Fibroblast of peridontal ligament (primary cell): ENCODE results near the gene HEATR5B.

ENCODE experiments used
- DNase-seq: peaks from one replicate; pipeline ENCODE4 v3.0.0-alpha.2; 2010; ENCODE audit errors: extremely low read depth

Gene HEATR5B

DNA sequence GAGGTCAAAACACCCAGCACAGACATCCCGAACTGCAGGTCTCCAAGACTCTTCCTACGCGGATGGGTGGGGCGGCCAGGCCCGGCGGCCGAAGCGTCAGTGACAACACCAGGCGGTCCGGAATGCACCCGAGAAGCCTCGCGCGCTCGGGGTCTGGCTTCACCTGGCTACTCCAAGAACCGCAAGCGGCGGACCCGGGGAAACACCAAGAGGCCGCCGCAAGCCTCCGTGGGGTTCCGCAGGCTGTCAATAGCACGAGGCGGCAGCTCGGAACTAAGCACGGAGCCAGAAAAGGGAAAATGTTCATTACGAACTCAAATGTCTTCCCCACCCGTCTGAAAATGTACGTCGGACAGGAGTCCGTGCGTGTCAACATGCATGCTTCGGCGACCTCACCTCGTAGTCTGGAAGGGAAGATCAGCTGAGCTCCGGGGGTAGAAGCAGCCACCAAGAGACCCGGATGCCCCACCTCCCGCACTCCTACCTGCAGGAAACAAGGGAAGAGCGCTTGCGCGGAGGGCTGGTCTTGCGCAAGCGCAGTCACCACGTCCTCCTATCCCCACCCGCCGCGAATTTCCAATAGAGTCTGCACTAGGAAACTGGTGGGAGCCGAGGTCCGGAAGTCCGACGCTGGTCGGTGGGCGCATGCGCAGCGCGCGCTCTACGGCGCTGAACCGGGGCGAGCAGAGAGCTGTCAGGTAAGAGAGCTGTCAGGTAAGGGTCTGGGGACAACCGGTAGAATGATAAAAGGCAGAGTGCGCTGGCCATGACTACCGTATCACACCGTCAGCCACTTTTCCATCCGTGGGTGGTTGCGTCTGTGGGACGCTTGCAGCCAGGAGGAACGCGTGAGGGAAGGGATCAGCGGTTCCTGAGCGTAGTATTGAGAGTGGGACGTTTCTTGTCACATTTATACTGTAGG is at the start of gene HEATR5B, which contains the start of gene GPATCH11:
Gene HEATR5B (minus strand): TSS at position 500 of the 922 bp plus-strand sequence. CDS start 958 bp downstream, outside the sequence.
Gene GPATCH11 (plus strand): TSS at position 646 of the 922 bp plus-strand sequence. CDS start 3,864 bp downstream, outside the sequence.
- DNase-seq = peak; percentile 94

DNA sequence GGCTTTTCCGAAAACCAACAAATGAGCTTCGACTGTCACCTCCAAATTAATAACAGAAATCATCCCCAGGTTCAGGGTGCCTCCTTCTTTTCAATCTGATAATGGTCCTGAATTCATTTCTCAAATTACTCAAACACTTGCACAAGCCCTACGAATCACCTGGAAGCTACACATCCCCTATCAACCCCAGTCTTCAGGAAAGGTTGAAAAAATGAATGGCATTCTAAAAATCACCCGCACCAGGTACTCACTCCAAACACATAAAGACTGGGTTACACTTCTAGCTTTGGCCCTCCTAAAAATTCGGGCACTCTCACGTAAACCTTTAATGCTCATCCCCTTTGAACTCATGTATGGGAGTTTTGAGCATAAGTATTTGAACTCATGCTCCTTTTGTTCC is 48.7 kb upstream of the HEATR5B start:
- DNase-seq = no peak

GRCh38 chr2:37125416-37125815 is 41.2 kb upstream of the HEATR5B start:
- DNase-seq = no peak

DNA sequence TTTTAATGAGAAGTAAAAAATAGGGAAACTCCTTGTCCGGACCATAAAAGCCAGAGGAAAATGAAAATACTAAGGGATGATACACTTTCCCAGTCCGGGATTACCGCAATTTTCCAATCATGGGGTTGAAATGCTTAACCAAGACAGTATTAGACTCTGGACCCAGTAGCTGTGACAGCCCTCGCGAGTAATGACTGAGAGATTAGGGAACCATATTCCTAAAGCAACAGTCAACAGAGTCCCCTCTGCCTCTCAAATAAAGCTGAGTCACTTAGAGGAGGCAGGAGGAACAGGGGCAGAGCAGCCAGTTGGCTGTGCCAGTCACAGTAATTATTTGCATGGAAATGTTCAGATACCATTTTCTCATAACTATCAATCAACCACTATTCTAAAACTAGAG is 35.0 kb upstream of the HEATR5B start:
- no peak for DNase-seq

DNA sequence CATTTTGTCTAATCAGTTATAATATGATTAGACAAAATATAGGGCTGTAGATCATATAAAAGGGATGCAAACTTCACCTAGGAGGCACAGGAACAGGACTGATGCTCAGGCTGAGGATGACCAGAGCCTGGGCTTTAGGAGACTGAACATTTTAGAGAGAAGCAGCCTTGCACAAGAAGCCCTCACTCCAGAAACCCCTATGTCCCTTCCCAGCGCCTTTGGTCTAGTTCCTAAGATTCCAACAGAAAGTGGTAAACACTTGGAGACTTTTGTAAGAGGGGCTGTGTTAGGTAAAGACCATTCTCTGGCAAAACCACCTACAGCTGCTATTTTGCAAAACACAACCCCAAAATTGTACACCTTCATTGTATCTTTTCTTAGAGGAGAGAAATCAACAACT is 33.4 kb upstream of the HEATR5B start:
- DNase-seq = no peak

DNA sequence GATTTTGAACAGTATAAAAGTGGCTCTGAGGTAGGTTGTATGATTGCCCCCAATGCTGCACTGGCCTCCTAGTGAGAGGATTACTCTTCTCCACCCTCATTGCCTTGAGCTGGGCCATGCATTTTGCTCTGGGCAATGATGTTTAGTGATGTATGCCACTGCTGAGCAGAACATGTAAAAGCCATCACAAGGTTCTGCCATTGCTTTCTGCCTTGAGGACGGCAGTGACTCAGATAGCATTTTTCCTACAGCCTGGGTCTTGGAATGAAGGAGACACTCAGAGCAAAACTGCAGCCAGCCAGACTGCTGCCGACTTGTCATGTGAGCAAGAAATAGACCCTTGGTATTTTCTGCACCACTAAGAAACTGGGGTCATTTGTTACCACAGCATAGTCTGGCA is 27.8 kb upstream of the HEATR5B start:
- no peak for DNase-seq

- DNase-seq = no peak
Observed at GRCh38 chr2:37110306-37111212, 26.4 kb upstream of the HEATR5B start.

- DNase-seq = no peak
Observed at GRCh38 chr2:37109523-37109922, 25.4 kb upstream of the HEATR5B start.

DNA sequence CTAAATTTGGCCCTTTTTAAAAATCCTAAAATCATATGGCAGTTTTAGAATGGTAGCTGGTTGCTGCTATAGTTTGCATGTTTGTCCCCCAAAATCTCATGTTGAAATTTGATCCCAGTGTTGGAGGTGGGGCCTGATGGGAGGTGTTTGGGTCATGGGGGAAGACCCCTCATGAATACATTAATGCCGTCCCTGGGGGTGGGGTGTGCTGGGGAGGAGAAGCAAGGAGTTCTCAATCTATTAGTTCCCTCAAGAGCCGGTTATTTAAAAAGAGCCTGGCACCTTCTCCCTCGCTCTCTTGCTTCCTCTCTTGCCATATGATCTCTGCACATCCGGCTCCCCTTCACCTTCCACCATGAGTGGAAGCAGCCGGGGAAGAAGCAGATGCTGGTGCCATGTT is 21.0 kb upstream of the HEATR5B start:
- no peak for DNase-seq

- no peak for DNase-seq
Observed at GRCh38 chr2:37104178-37104577, 20.0 kb upstream of the HEATR5B start.

DNA sequence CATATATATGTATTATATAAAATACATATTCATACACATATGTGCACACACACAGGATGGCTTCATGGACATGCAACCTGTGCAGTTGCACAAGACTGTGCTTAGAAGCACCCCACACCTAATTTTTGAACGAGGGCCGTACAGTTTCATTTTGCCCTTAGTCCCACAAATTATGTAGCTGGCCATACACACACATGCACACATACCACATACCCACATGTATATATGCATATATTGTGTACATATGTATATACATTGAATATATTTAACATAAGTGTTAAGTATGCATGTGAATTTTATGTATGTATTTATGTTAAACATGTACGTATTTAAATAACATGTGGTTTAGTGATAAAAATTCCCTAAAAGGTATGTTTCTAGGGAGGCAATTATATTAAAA is 18.4 kb upstream of the HEATR5B start:
- DNase-seq = no peak

DNA sequence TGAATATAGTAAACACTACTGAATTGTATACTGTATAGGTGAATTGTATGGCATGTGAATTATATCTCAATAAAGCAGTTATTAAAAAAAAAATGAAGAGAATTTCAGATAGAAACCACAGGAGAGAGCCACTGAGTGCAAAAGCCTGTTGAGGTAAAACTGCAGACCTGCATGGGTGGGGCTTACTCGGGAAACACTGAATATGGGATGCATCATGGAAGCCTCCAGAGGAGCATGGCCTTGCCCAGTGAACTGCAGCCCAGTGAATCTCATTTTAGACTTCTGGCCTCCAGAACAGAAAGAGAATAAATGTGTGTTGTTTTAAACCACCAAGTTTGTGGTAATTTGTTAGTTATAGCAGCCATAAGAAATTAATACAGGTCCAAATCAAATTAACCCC is 15.9 kb upstream of the HEATR5B start:
- no peak for DNase-seq

DNA sequence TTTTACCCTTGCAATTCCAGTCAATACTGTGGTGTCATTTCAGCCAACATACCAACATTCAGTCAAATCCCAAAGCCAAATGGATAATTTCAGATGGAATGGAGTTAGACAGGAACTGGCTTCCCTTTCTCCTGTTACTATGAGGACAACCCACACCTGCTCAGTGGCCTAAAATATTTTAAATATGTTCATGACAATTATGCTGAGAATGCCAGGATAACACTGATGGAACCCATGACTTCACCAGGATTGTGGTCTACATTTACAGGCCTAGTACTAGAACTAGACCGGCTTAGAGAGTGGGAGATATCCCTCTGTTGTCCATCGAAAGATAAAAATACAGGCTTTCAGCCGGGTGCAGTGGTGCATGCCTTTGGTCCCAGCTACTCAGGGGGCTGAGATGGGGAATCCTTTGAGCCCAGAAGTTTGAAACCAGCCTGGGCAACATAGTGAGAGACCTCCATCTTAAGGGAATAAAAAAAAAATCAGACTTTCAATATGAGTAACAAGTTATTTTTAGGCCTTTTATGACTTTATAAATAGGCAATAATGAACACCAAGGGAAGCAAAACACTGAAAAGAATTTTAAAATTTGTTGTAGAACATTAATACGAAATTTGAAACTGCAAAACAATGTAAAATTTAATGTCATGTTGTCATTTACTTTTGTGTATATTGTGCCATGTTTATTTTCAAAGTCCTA is 14.4 kb upstream of the HEATR5B start:
- no peak for DNase-seq

DNA sequence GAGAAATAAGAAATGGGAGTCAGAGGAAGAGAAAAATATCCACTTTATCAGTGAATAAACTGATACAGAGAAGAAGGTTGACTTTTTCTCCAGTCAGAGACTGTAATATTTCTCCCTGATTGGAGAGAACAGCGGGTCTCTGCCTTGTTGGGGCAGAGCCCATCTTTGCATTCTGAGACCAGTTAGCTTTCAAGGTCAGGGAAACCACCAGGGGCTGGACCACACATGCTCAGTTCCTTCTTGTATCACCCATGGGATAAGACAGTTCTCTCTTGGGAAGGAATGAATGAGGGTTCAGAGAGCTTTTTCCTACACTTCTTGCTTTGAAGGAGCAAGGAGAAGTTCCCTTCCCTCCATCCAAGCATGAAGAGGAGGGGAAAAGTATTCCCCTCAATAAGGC is 12.4 kb upstream of the HEATR5B start:
- no peak for DNase-seq

DNA sequence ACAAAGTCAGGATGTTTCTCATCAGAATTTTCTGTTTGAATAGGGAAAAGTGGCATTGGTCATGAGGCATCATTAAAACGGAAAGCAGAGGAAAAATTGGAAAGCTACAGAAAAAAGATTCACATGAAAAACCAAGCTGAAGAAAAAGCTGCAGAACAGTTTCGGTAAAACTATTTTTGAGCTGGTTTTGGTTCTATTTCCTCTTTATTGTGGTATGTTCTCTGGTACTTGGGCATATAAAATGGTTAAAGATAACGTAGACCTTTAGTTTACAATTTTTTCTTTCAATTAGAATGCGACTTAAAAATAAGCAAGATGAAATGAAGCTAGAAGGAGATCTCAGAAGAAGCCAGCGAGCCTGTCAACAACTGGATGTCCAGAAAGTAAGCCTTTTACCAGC is 7.7 kb upstream of the HEATR5B start:
- DNase-seq = no peak

DNA sequence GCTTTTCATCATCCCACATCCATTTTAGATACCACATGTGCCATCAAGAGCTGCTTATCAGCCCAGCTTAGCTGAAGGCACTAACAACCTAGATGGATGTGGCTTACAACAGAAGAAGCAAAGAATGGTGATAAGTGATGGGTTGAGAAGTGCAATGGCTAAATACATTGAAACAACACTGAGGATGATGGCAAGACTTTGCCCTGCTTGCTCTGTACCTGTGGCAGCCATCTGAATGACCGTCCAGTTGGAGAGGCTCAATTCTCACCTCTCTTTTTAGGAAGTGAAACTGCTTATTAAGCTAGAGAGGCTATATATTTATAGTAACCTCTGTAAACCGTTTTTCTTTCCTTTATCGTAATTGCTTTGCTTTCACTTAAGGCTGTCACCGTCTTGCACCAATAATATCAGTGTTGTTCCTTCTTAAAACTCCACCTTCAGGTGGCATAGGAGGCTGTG is 5.9 kb upstream of the HEATR5B start:
- DNase-seq = no peak

GRCh38 chr2:37085731-37086147 is 1.6 kb upstream of the HEATR5B start:
- peak; percentile 23 for DNase-seq

- DNase-seq = no peak
Observed at GRCh38 chr2:37084797-37085196, 625 bp upstream of the HEATR5B start.

GRCh38 chr2:37080689-37081088 is 3.5 kb downstream of the HEATR5B start:
- no peak for DNase-seq

GRCh38 chr2:37080266-37080665 is 3.9 kb downstream of the HEATR5B start:
- DNase-seq = no peak

- DNase-seq = no peak
Observed at GRCh38 chr2:37070931-37071330, 13.2 kb downstream of the HEATR5B start.

- no peak for DNase-seq
Observed at GRCh38 chr2:37068686-37069085, 15.5 kb downstream of the HEATR5B start.
